Adrenal gland (tissue), 12 donors: Measurements from ENCODE around the gene SH2D2A. TPM values are rescaled to one million over a fixed set of nuclear protein-coding genes. Genes with fewer than 3 reads are reported as not detected.

Experiments used
- DNase-seq, 7 donors: peaks; one replicate each; pipeline ENCODE4 v3.0.0-alpha.2; 2019 to 2020
- H3K27ac ChIP-seq, 5 donors: fragments of 200-600 bp; sonication (generic) in 4 of 5; 1 replicate in 3 of 5; 2 replicates in 2 of 5; pipeline versions ENCODE4 v1.5.1 to v1.8.0; 2016 to 2020; ENCODE audit warnings: mild to moderate bottlenecking in 1 of 5
- H3K27me3 ChIP-seq: fragments of 200-600 bp; 2 replicates; pipeline ENCODE4 v1.8.0; 2021
- H3K36me3 ChIP-seq, 2 donors: fragments of 200-600 bp; replicated peaks in 1 of 2; 1 replicate in 1 of 2; 2 replicates in 1 of 2; pipeline versions ENCODE4 v1.5.1 to v1.8.0; 2018 to 2022
- H3K4me1 ChIP-seq, 2 donors: fragments of 200-600 bp; replicated peaks in 1 of 2; 1 replicate in 1 of 2; 2 replicates in 1 of 2; pipeline versions ENCODE4 v1.5.1 to v1.8.0; 2018 to 2021
- H3K4me3 ChIP-seq, 4 donors: fragments of 200-600 bp; sonication (generic) in 3 of 4; one replicate each; pipeline ENCODE4 v1.5.1; 2016 to 2018
- H3K9me3 ChIP-seq, 3 donors: fragments of 200-600 bp; sonication (generic) in 1 of 3; replicated peaks in 1 of 3; 1 replicate in 2 of 3; 2 replicates in 1 of 3; pipeline versions ENCODE4 v1.5.1 to v1.8.0; 2016 to 2021
- CTCF ChIP-seq, 6 experiments: fragments of 450-650 bp in 4 of 6; fragments of 200-600 bp in 2 of 6; sonication (generic) in 1 of 6; IDR thresholded peaks; 1 replicate in 5 of 6; 2 replicates in 1 of 6; pipeline versions ENCODE4 v1.5.1 to v1.8.0; 2016 to 2021; ENCODE audit warnings: antibody characterized with exemption in 6 of 6, mild to moderate bottlenecking in 2 of 6, moderate library complexity in 1 of 6
- POLR2A ChIP-seq, 2 donors: fragments of 450-650 bp; IDR thresholded peaks; one replicate each; pipeline ENCODE4 v1.6.1; 2017; ENCODE audit warnings: antibody characterized with exemption in 2 of 2, mild to moderate bottlenecking in 2 of 2, moderate library complexity in 1 of 2
- WGBS, 4 donors: extraction: QIAGEN DNeasy Blood & Tissue Kit in 2 of 4; methylation state at CpG; one replicate each; pipeline versions ENCODE4 v1.1.5 to v1.1.7; 2013 to 2017; 5-methylcytosine and 5-hydroxymethylcytosine counted together
- intact Hi-C, 2 donors: fragments of 100-400 bp; cut with DNase I; formaldehyde crosslinking; loops; one replicate each; pipeline versions ENCODE4 v1.14.1 to v1.15.0; 2022 to 2023
- polyA plus RNA-seq, 3 donors: library from polyadenylated mRNA; stranded (reverse); fragments of 200-250 nt in 2 of 3; fragments of 350-450 nt in 1 of 3; fragmentation: Illumina TruSeq in 1 of 3; extraction: RNeasy Lipid Tissue Mini Kit (QIAGEN cat#74804) in 1 of 3; gene quantifications; one replicate each; pipeline ENCODE4 v1.2.3, GENCODE V29; 2013 to 2014
- total RNA-seq, 9 donors: library from RNA; depleted of rRNA in 4 of 9; stranded (reverse); fragments of >200 nt in 4 of 9; fragments of 120-200 nt in 1 of 9; fragmentation: NEBNext Ultra II Directional in 1 of 9; extraction: Animal tissue kit (Norgen Biotek cat#: 25700) in 1 of 9; gene quantifications; one replicate each; pipeline versions ENCODE4 v1.1.0 to v1.2.4, GENCODE V29; 2013 to 2023
- donor health status: healthy with polysubstance abuse.
- donor health status: Bipolar disorder and iron deficiency.
- donor health status: DM: yes; HTN: yes; CAD: no.
- donor health status: DM: no; HTN: no; CAD: no.
- donor health status: DM: no; HTN: no; CAD: no.
- donor health status: DM: yes; HTN: yes; CAD: no.

SH2D2A gene
- total and polyA plus RNA-seq, 12 donors = 0.11 to 4.8 (median 2.1) TPM; not detected in 1

GRCh38 chr1:156797212-156797871 is 19.3 kb downstream of the SH2D2A start:
- Histone ChIP-seq H3K4me3 (no peak overlapping the region), H3K4me1 (peaks cover 3 to 16% of the 10 kb centered on the region in 2 donors), H3K27me3 (no peaks in the 10 kb centered on the region), H3K36me3 (peaks cover 0 to 95% of the 10 kb centered on the region in 2 donors), H3K27ac (peak overlapping the region in 1 of 5 donors; percentile 55), H3K9me3 (no peaks in the 10 kb centered on the region)
- WGBS, 4 donors = 39 to 50% (median 43%) methylated on average over 4 of the region's 4 CpGs
- intact Hi-C loops = no loop called here
- TF ChIP-seq POLR2A (IDR thresholded peaks at IDR 0.05) (no peak), CTCF (IDR thresholded peaks at IDR 0.05) (peak; percentile 55 to 77 (median 62))
- peak in 6 of 7 donors; percentile 46 to 81 (median 54) for DNase-seq

- Histone ChIP-seq H3K36me3 (peaks cover 0 to 100% of the 10 kb centered on the region in 2 donors), H3K4me1 (peaks cover 3 to 10% of the 10 kb centered on the region in 2 donors), H3K9me3 (no peaks in the 10 kb centered on the region), H3K27me3 (no peaks in the 10 kb centered on the region), H3K4me3 (no peak overlapping the region), H3K27ac (peak overlapping the region in 2 of 5 donors; percentile 51 to 55)
- peak in 1 of 7 donors; percentile 46 for DNase-seq
- TF ChIP-seq POLR2A (IDR thresholded peaks at IDR 0.05) (no peak), CTCF (IDR thresholded peaks at IDR 0.05) (no peak)
- intact Hi-C loops = no loop called here
- WGBS, 4 donors = 67 to 76% (median 75%) methylated on average over 7 to 8 of the region's 8 CpGs
Measured at GRCh38 chr1:156796340-156797097, 20.1 kb downstream of the SH2D2A start.

- DNase-seq = peak in 6 of 7 donors; percentile 55 to 78 (median 64)
- intact Hi-C loops = no loop called here
- Histone ChIP-seq H3K27ac (peak overlapping the region in 2 of 5 donors; percentile 51 to 55), H3K4me1 (peaks cover 3 to 10% of the 10 kb centered on the region in 2 donors), H3K4me3 (no peak overlapping the region), H3K9me3 (no peaks in the 10 kb centered on the region), H3K27me3 (no peaks in the 10 kb centered on the region), H3K36me3 (peaks cover 0 to 100% of the 10 kb centered on the region in 2 donors)
- WGBS, 4 donors = 25 to 35% (median 32%) methylated on average over 7 of the region's 7 CpGs
- TF ChIP-seq POLR2A (IDR thresholded peaks at IDR 0.05) (no peak), CTCF (IDR thresholded peaks at IDR 0.05) (no peak)
Measured at GRCh38 chr1:156795787-156796186, 20.9 kb downstream of the SH2D2A start.

- peaks cover 0 to 97% of the 10 kb centered on the region in 2 donors for H3K36me3 ChIP-seq
- peaks cover 3 to 10% of the 10 kb centered on the region in 2 donors for H3K4me1 ChIP-seq
- 73 to 79% (median 74%) methylated on average over 5 of the region's 5 CpGs for WGBS, 4 donors
- no peak for TF ChIP-seq POLR2A (IDR thresholded peaks at IDR 0.05)
- TF ChIP-seq CTCF (IDR thresholded peaks at IDR 0.05) = no peak
- no peaks in the 10 kb centered on the region for H3K27me3 ChIP-seq
- DNase-seq = peak in 1 of 7 donors; percentile 50
- intact Hi-C loops = no loop called here
- H3K9me3 ChIP-seq = no peaks in the 10 kb centered on the region
- H3K27ac ChIP-seq = peak overlapping the region in 2 of 5 donors; percentile 51 to 55
- H3K4me3 ChIP-seq = no peak overlapping the region
Measured at GRCh38 chr1:156795374-156795733, 21.3 kb downstream of the SH2D2A start.
